Neuronal stem cell (in vitro differentiated cells): ENCODE results near the gene GRM7.

Experiments used
- DNase-seq: peaks from one replicate; pipeline ENCODE4 v3.0.0-alpha.2; 2013; ENCODE audit warnings: low spot score
- H2AFZ ChIP-seq: one replicate; pipeline ENCODE4 v1.6.1; 2013; ENCODE audit warnings: mild to moderate bottlenecking, low read length, inconsistent platforms
- H2AK5ac ChIP-seq: 2 replicates; pipeline ENCODE4 v1.6.1; 2013; ENCODE audit warnings: low read depth, mild to moderate bottlenecking, inconsistent platforms, low read length, moderate library complexity, mixed read lengths
- H2BK120ac ChIP-seq: 2 replicates; pipeline ENCODE4 v1.6.1; 2013; ENCODE audit warnings: low read depth, mild to moderate bottlenecking, inconsistent platforms, low read length, moderate library complexity, mixed read lengths
- H2BK12ac ChIP-seq: one replicate; pipeline ENCODE4 v1.6.1; 2013; ENCODE audit warnings: low read length, inconsistent platforms
- H2BK15ac ChIP-seq: 2 replicates; pipeline ENCODE4 v1.6.1; 2013; ENCODE audit warnings: mild to moderate bottlenecking, low read length, inconsistent platforms, mixed read lengths
- H2BK5ac ChIP-seq: one replicate; pipeline ENCODE4 v1.6.1; 2013; ENCODE audit warnings: inconsistent platforms, mild to moderate bottlenecking, low read length, moderate library complexity
- H3K14ac ChIP-seq: one replicate; pipeline ENCODE4 v1.6.1; 2013; ENCODE audit warnings: low read length, inconsistent platforms
- H3K18ac ChIP-seq: 2 replicates; pipeline ENCODE4 v1.6.1; 2013; ENCODE audit warnings: low read length, inconsistent platforms
- H3K23ac ChIP-seq: 2 replicates; pipeline ENCODE4 v1.6.1; 2013; ENCODE audit warnings: low read depth, mild to moderate bottlenecking, mixed read lengths, low read length, inconsistent platforms; ENCODE audit not compliant: poor library complexity
- H3K27ac ChIP-seq: replicated peaks from 3 replicates; pipeline ENCODE4 v1.5.1; 2013; ENCODE audit warnings: low read length, inconsistent platforms
- H3K27me3 ChIP-seq, 3 experiments: 2 replicates each; pipeline ENCODE4 v1.6.1; 2013; ENCODE audit warnings: low read length in 3 of 3, mild to moderate bottlenecking in 2 of 3, inconsistent platforms in 1 of 3, low read depth in 1 of 3, mixed read lengths in 1 of 3, moderate library complexity in 1 of 3; ENCODE audit not compliant: control insufficient read depth in 3 of 3, insufficient read depth in 3 of 3
- H3K36me3 ChIP-seq, 2 donors: replicated peaks in 1 of 2; 2 replicates each; pipeline ENCODE4 v1.6.1; 2013; ENCODE audit warnings: low read length in 2 of 2; ENCODE audit not compliant: control insufficient read depth in 2 of 2, insufficient read depth in 2 of 2
- H3K4ac ChIP-seq: 2 replicates; pipeline ENCODE4 v1.6.1; 2013; ENCODE audit warnings: inconsistent platforms, mild to moderate bottlenecking, low read length, moderate library complexity
- H3K4me1 ChIP-seq, 2 donors: 1 replicate in 1 of 2; 2 replicates in 1 of 2; pipeline ENCODE4 v1.6.1; 2013; ENCODE audit warnings: low read length in 2 of 2, low read depth in 1 of 2; ENCODE audit not compliant: control insufficient read depth in 2 of 2, insufficient read depth in 1 of 2
- H3K4me2 ChIP-seq: one replicate; pipeline ENCODE4 v1.6.1; 2013; ENCODE audit warnings: mild to moderate bottlenecking, low read length, inconsistent platforms; ENCODE audit not compliant: insufficient read depth, poor library complexity, severe bottlenecking
- H3K4me3 ChIP-seq, 2 donors: 2 replicates each; pipeline ENCODE4 v1.5.1; 2013; ENCODE audit warnings: low read length in 2 of 2, mild to moderate bottlenecking in 2 of 2, inconsistent platforms in 1 of 2, moderate library complexity in 1 of 2
- H3K79me1 ChIP-seq: one replicate; pipeline ENCODE4 v1.6.1; 2013; ENCODE audit warnings: low read depth, mild to moderate bottlenecking, inconsistent platforms, low read length, moderate library complexity
- H3K9ac ChIP-seq: one replicate; pipeline ENCODE4 v1.6.1; 2013; ENCODE audit warnings: mild to moderate bottlenecking, low read depth, low read length, inconsistent platforms; ENCODE audit not compliant: poor library complexity
- H3K9me3 ChIP-seq, 2 donors: replicated peaks in 1 of 2; 2 replicates each; pipeline versions ENCODE3 to v1.6.1; 2013; ENCODE audit warnings: low read length in 2 of 2, mild to moderate bottlenecking in 2 of 2, inconsistent platforms in 1 of 2, low read depth in 1 of 2, mixed read lengths in 1 of 2, moderate library complexity in 1 of 2; ENCODE audit not compliant: control insufficient read depth in 2 of 2, insufficient read depth in 1 of 2
- H4K8ac ChIP-seq: one replicate; pipeline ENCODE4 v1.6.1; 2013; ENCODE audit warnings: low read depth, mild to moderate bottlenecking, inconsistent platforms, low read length, moderate library complexity
- H4K91ac ChIP-seq: one replicate; pipeline ENCODE4 v1.6.1; 2013; ENCODE audit warnings: low read length, low read depth, mild to moderate bottlenecking, inconsistent platforms; ENCODE audit not compliant: poor library complexity
- WGBS, 2 donors: extraction: QIAGEN DNeasy Blood & Tissue Kit; methylation state at CpG; one replicate each; pipeline ENCODE4 v1.1.7; 2013; ENCODE audit warnings: missing lambda C conversion rate in 2 of 2, mixed read lengths in 1 of 2; ENCODE audit not compliant: insufficient read length in 2 of 2, insufficient replicate concordance in 1 of 2; ENCODE audit errors: extremely low coverage in 2 of 2; 5-methylcytosine and 5-hydroxymethylcytosine counted together

GRM7 gene

GRCh38 chr3:7632305-7632704 lies 771.4 kb downstream of the GRM7 start:
- Histone ChIP-seq H3K4ac (no peak overlapping the region), H3K36me3 (no peaks in the 10 kb centered on the region), H3K18ac (no peak overlapping the region), H2BK120ac (no peak overlapping the region), H3K9me3 (no peaks in the 10 kb centered on the region), H2BK12ac (no peak overlapping the region), H3K27me3 (no peaks in the 10 kb centered on the region), H3K23ac (no peak overlapping the region), H3K9ac (no peak overlapping the region), H4K91ac (no peak overlapping the region), H3K14ac (no peak overlapping the region), H2AK5ac (no peak overlapping the region), H2BK15ac (no peak overlapping the region), H3K79me1 (no peaks in the 10 kb centered on the region), H3K4me1 (no peaks in the 10 kb centered on the region), H3K4me2 (no peak overlapping the region), H3K27ac (no peak overlapping the region), H3K4me3 (no peak overlapping the region), H2BK5ac (no peak overlapping the region), H4K8ac (no peak overlapping the region), H2AFZ (no peak overlapping the region)
- DNase-seq, result no peak

- Histone ChIP-seq H3K4ac (no peak overlapping the region), H3K18ac (no peak overlapping the region), H3K79me1 (no peaks in the 10 kb centered on the region), H2BK5ac (no peak overlapping the region), H4K8ac (no peak overlapping the region), H3K4me3 (no peak overlapping the region), H3K27ac (no peak overlapping the region), H2BK12ac (no peak overlapping the region), H2AFZ (no peak overlapping the region), H4K91ac (no peak overlapping the region), H3K9ac (no peak overlapping the region), H3K23ac (no peak overlapping the region), H3K4me1 (no peaks in the 10 kb centered on the region), H3K9me3 (no peaks in the 10 kb centered on the region), H2BK120ac (no peak overlapping the region), H3K14ac (no peak overlapping the region), H2BK15ac (no peak overlapping the region), H3K36me3 (no peaks in the 10 kb centered on the region), H3K4me2 (no peak overlapping the region), H3K27me3 (no peaks in the 10 kb centered on the region), H2AK5ac (no peak overlapping the region)
- WGBS, 2 donors, result no CpG with 5 or more reads among the region's 5 CpGs
- DNase-seq, result no peak
These were observed 776.8 kb downstream of the GRM7 start for GRCh38 chr3:7637694-7638093.

DNA sequence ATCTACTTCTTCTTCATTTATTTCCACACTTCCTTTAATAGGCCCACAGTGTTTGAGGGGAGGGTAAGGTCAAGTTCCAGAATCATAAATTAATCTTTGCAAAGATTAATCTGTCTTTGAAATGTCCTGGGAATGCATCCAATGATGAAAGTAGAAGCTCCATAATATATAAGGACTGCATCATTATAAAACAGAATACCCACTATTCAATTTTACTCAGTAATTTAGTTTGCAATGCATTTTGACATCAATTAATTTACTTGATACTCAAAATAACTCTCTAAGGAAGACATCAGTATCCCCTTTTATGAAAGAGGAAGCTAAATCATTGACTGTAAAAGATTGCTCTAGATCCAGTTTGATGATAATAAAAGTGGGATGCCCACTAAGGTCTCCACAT lies 777.2 kb downstream of the GRM7 start:
- Histone ChIP-seq H3K4me3 (no peak overlapping the region), H2AK5ac (no peak overlapping the region), H4K8ac (no peak overlapping the region), H3K9me3 (no peaks in the 10 kb centered on the region), H3K9ac (no peak overlapping the region), H3K36me3 (no peaks in the 10 kb centered on the region), H2BK12ac (no peak overlapping the region), H3K79me1 (no peaks in the 10 kb centered on the region), H3K4ac (no peak overlapping the region), H3K27ac (no peak overlapping the region), H3K4me2 (no peak overlapping the region), H3K18ac (no peak overlapping the region), H2BK5ac (no peak overlapping the region), H2AFZ (no peak overlapping the region), H3K4me1 (no peaks in the 10 kb centered on the region), H2BK120ac (no peak overlapping the region), H3K23ac (no peak overlapping the region), H3K14ac (no peak overlapping the region), H3K27me3 (no peaks in the 10 kb centered on the region), H4K91ac (no peak overlapping the region), H2BK15ac (no peak overlapping the region)
- DNase-seq, result no peak

DNA sequence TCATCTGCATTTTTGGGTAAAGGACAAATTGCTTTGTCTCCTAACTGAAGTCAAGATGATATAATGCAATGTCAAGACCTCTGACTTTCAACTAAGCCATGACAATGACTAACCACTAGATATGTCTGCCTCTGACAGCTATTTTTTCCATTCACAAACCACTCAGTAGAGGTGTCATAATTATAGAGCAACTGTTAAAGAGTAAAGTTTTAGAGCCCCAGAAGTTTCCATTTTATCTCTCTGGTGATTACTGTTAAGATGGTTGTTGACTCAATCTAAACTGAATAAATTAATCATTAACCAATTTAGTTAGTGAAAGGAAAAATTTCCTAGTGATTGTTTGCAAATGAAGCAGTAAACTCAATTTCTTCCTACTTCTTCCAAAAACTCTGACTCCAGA lies 779.9 kb downstream of the GRM7 start:
- DNase-seq, result no peak
- no peaks in the 10 kb centered on the region for H3K27me3 ChIP-seq

More for the DNA sequence above, 779.9 kb downstream of the GRM7 start:
- H3K14ac ChIP-seq, result no peak overlapping the region
- no peak overlapping the region for H2BK15ac ChIP-seq
- H2AK5ac ChIP-seq, result no peak overlapping the region
- no peak overlapping the region for H3K18ac ChIP-seq
- H2BK5ac ChIP-seq, result no peak overlapping the region
- H3K4me3 ChIP-seq, result no peak overlapping the region
- no peaks in the 10 kb centered on the region for H3K79me1 ChIP-seq
- H4K91ac ChIP-seq, result no peak overlapping the region
- H3K4me1 ChIP-seq, result no peaks in the 10 kb centered on the region
- no peak overlapping the region for H2BK12ac ChIP-seq
- H3K23ac ChIP-seq, result no peak overlapping the region
- H3K4ac ChIP-seq, result no peak overlapping the region
- H3K9me3 ChIP-seq, result no peaks in the 10 kb centered on the region
- no peak overlapping the region for H2BK120ac ChIP-seq
- no peak overlapping the region for H2AFZ ChIP-seq
- H4K8ac ChIP-seq, result no peak overlapping the region
- no peak overlapping the region for H3K9ac ChIP-seq
- no peak overlapping the region for H3K27ac ChIP-seq
- no peaks in the 10 kb centered on the region for H3K36me3 ChIP-seq
- H3K4me2 ChIP-seq, result no peak overlapping the region
